ENCODE data around the gene LRFN4.

The LRFN4 gene

DNA sequence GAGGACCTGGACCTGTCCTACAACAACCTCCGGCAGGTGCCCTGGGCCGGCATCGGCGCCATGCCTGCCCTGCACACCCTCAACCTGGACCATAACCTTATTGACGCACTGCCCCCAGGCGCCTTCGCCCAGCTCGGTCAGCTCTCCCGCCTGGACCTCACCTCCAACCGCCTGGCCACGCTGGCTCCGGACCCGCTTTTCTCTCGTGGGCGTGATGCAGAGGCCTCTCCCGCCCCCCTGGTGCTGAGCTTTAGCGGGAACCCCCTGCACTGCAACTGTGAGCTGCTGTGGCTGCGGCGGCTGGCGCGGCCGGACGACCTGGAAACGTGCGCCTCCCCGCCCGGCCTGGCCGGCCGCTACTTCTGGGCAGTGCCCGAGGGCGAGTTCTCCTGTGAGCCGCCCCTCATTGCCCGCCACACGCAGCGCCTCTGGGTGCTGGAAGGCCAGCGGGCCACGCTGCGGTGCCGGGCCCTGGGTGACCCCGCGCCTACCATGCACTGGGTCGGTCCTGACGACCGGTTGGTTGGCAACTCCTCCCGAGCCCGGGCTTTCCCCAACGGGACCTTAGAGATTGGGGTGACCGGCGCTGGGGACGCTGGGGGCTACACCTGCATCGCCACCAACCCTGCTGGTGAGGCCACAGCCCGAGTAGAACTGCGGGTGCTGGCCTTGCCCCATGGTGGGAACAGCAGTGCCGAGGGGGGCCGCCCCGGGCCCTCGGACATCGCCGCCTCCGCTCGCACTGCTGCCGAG, 1.5 kb downstream of the LRFN4 start:
- DNase-seq (ENCODE audit: low spot score) = no peak

DNA sequence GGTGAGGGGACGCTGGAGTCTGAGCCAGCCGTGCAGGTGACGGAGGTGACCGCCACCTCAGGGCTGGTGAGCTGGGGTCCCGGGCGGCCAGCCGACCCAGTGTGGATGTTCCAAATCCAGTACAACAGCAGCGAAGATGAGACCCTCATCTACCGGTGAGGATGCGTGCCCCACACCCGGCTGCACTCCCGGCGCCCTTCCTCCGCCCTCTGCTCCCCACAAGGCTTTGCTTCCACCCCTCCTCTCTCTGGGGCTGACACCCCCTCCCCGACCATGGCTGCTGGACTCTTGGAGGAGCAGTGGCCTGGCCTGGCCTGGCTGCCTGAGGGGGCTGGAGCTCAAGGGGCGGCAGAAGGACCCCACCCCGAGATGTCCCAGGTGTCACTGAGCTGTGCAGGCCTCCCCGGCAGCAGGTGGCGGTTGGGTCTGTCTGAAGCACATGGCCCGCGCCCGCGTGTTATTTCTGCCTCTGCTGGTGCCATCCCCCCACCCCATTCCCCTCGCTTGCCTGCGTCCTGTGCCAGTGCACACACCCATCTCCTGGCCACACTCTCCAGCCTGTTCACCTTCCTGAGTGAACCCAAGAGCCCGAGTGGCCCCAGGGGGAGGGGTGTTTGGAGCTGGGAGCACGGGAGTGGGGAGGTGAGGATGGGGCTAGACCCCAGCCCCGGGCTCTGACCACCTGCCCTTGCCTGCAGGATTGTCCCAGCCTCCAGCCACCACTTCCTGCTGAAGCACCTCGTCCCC, 2.2 kb downstream of the LRFN4 start:
- no peak for DNase-seq (ENCODE audit: low spot score)

DNA sequence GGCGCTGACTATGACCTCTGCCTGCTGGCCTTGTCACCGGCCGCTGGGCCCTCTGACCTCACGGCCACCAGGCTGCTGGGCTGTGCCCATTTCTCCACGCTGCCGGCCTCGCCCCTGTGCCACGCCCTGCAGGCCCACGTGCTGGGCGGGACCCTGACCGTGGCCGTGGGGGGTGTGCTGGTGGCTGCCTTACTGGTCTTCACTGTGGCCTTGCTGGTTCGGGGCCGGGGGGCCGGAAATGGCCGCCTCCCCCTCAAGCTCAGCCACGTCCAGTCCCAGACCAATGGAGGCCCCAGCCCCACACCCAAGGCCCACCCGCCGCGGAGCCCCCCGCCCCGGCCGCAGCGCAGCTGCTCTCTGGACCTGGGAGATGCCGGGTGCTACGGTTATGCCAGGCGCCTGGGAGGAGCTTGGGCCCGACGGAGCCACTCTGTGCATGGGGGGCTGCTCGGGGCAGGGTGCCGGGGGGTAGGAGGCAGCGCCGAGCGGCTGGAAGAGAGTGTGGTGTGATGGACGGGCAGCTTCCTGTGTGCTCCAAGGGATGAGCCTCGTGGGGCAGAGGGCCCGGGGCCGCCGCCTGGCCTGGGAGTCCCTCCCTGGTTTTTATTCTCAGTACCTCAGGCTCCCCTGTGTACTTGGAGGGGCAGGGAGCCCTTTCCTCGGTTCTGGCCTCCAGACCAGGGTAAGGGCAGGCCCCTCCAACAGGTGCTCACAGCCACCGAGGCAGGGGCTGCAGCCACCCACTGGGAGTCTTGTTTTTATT, 3.0 kb downstream of the LRFN4 start:
- no peak for DNase-seq (ENCODE audit: low spot score)

DNA sequence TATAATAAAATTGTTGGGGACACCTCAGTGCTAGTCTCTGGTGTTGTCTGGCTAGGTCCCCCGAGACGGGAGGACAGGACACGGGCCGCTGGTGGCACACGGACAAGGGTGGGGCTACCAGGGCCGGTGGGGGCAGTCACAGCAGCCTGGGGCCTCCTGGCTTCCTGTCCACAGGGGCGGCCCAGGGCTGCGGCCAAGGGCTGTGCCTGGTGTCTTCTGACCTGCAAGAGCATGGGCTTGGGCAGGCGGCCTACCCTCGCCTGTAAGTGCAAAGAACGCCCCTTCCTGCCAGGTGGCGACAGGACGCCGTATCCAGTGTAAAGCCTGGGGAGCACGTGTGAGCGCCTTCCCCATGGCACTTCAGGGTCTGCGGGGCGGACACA, 3.6 kb downstream of the LRFN4 start:
- no peak for DNase-seq (ENCODE audit: low spot score)

DNA sequence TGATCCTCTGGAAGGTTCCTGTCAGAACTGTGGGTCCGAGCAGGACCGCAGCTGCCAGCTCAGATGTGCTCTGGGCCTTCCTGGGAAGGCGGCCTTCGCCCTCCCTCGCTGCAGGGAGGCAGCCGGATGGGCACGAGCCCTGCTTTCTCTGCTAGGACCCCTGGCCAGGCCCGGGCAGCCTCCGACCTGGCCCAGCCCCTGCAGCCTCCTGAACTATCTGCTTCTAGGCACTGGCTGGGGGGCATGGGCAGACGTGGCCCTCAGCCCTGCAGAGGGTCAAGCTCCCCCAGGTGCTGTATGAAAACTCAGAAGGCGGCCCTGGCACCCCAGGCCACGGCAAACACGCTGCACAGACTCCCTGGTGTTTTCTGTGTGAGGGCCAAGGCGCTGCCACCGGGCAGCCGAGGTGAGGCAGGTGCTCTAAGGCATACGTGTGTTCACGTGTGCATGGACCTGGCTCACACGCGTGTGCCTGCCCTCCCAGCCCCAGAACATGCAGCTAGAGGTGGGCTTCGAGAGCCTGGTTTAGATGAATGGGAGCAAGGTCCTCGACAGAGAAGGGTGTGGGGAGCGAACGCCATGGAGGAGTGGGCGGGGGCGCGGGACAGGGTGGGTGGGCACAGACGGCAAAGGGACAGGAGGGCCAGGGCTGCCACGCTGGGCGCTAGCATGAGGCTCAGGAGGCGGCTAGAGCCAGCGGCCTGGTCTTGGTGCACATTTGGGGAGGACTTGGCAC, 4.3 kb downstream of the LRFN4 start:
- no peak for DNase-seq (ENCODE audit: low spot score)

DNA sequence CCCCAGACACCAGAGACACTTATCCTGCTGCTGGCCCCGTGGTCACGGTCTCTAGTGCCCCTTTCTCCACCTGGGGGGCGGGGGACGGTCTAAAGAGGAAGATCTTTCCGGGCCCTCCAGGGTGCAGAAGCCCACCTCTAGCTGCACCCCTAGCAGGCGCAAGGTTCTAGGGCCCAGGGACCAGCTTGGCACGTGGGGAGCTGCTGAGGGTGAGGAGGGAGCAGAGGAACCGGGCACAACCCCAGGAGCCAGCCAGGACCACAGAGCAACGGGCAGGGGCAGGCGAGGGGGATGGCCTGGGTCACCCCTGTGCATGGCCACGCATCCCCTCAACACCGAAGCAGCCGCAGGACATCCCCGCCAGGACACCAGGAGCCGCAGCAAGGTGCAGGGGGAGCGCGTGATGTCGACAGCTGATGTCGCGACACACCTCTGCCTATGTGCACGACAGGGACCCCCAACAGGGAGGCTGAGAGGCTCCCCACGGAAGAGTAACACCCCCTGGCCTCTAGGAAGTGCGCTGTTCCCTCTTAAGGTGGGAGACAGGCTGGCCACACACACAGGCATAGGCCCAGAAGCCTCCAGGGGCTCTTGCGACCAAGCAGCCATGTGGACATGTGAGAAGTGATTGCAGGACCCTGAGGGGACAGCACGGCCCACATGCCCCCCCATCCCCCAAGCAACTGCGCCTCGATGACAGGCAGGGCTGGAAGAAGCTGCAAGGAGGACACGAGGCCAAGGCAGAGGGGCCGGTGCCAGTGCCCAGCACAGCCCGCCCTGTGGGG, 5.1 kb downstream of the LRFN4 start:
- no peak for DNase-seq (ENCODE audit: low spot score)

DNA sequence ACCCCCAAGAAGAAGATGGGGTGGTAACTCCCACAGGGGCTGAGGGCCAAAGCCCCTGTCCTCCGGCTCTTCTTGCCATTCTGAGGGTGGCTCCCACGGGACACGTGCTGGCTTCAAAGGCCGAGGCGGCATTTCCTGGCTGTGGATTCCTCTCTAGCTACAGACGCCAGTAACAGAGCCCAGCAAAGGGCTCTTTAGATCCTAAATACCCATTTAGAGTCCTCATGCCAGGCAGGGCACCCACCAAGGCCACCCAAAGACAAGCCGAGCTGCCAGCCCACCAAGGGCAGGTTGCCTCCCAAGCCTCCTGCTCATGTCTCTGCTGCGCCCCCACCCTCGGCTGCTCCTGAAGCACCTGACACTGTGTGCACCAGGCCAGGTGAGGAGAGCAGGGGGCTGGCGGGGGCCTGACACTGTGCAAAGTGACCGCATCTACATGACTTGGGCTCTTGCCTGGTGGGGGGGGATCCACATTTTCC, 5.7 kb downstream of the LRFN4 start:
- DNase-seq (ENCODE audit: low spot score) = no peak

DNA sequence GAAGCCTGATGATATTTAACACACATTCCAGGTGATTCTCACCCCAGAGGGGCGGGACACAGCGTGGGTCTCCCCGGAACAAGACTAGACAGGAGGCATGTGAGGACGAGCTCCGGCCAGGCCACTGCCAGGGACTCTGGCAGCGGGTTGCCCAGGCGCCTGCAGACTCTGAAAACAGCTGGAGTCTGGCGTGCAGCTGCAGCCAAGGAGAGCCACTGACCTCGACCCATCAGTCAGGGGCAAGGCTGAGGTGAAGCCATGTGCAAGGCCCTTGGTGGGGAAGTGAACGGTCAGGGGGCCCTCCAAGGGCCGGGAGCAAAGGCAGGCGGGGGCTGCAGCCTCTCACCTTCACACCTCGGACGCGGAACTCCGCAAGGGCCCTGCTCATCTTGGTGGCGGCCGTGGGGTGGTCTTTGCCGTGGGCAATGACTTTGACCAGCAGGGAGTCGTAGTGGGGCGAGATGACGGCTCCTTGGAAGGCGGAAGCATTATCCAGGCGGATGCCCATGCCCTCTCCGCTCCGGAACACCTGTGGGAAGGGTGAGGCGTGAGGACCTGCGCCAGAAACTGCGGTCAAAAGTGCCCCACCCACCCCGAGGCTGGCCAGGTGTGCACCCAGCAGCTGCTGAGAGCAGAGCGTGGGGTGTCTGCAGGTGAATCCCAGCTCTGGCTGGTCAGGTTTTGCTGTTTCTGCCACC, 6.7 kb downstream of the LRFN4 start:
- no peak for DNase-seq (ENCODE audit: low spot score)

DNA sequence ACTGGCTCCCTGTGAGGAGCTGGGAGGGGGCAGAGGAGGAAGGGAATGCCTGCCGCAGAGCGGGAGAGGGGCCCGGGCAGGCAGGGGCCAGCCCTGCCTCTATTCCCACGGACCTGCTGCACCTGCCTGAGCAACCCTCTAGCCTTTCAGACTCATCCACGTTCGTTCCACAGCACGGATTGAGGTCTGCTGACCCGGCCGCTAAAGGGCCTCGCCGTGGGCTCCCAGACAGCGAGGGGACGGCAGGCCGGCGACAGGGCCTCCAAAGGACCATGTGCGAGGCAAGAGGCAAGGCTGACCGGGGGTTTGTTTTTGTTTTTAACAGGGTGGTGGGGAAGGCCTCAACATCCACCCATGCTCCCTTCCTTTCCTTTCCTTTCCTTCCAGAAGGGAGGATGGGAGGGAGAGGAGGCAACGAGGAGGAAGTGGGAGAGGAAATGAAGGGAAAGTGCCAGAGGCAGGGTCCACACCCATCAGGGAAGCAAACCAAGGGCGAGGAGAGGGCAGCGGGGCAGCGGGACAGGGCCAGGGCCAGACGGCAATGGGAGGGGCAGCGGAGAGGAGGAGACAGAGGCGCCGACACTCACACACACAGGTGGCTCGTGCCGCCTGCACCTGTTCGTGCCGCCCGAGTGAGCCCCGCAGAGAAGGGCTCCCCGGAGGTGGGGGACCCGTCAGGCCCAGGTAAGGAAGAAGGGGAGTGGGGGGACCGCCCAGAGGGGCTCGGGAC, 7.5 kb downstream of the LRFN4 start:
- DNase-seq (ENCODE audit: low spot score) = no peak

DNA sequence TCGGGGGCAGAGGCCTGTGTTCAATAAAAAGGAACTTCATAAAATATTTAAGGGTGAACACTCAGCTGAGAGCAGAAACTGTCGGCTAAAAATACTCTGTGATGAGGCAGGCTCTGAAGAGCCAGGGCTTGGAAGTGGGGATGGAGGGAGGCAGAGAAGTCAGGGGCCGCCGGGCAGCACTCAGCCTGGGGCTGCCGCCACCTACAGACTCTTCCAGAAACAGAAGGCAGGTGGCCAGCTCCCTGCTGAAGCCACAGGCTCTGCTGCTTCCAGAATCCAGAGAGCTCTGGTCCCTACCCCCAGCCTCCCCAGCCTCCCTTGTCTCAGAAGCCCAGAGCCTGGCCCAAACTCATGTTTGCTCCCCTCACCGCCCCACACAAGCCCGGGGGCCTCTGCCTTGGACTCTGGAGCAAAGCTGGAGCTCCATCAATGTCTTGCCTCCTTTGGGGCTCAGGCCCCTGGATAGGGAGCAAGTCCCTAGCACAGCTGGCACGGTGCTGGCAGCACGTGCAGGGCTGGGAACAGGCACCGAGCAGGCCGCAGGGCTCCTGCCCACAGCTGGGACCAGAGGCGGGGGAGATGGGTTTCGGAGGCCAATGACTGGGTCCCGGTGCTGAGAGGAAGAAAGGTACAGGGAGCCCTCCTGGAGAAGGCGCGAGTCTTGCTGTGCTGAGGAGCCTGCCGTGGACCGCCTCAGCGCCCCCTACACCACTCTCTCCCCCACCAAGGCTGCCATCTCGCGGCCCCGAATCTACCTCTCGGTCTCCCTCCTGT, 8.2 kb downstream of the LRFN4 start:
- DNase-seq (ENCODE audit: low spot score) = no peak

DNA sequence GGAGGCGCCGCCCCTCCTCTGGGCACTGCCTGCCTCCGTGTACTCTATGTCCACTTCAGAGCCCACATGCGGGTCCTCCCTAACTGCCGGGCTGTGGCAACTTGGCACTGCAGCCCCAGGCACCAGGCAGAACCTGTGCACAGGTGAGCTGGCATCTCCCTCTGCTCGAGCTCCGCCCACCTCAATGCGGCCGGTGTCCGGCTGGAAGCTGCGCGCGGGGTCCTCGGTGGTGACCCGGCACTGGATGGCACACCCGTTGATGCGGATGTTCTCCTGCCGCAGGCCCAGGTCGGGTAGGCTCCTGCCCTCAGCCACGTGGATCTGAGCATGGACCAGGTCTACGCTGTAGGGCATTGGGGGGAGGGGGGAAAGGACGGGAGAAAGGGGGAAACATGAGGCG, 9.1 kb downstream of the LRFN4 start:
- no peak for DNase-seq (ENCODE audit: low spot score)

DNA sequence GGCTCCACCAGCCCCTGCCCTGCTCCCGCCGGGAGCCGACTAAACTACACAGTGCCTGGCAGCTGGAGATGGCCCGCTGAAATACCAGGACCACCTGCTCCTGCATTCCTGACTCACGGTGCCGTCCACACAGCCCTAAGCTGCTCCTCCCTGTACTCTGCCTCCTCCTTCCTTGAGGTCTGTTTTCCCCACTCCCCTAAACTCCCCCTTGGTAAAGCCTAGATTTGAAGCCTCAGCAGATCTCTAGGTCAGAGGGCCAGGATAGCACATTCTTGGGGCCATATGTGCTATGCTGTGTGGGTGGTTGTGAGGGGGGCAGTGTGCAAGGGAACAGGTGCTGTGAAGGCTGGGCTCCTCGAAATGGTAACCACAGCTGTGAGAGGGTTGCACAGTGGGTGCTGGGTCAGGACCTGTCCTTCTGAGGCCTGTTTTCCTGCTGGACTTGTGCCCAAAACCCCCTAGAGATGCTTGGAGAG, 9.7 kb downstream of the LRFN4 start:
- DNase-seq (ENCODE audit: low spot score) = no peak

DNA sequence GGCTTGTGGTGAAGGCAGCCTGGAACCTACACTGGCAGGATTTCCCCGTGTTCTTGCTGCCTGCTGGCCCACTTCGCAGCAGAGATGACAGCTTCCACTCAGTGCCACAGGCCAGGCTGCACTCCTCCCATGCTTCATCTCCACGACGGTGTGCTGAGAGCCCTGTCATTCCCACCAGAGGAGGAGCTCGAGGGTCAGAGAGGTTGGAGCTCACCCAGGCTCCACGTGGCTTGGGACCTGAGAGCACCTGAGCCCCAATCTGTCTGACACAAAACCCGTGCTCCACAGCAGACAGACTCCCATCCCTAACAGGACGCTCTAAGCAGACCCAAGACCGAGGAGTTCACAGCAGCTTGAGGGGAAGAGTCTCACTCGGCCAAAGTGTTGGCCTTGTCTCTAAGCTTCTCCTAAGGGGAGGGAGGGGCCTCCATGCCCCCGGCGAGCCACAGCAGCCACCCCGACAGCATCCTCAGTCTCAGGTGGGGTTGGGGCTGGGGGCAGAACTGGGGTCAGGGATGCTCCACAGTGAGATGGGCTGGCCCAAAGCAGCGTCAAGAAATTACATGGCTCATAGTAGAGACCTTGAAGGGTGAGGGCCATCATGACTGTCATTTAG, 10.7 kb downstream of the LRFN4 start:
- DNase-seq (ENCODE audit: low spot score) = no peak

DNA sequence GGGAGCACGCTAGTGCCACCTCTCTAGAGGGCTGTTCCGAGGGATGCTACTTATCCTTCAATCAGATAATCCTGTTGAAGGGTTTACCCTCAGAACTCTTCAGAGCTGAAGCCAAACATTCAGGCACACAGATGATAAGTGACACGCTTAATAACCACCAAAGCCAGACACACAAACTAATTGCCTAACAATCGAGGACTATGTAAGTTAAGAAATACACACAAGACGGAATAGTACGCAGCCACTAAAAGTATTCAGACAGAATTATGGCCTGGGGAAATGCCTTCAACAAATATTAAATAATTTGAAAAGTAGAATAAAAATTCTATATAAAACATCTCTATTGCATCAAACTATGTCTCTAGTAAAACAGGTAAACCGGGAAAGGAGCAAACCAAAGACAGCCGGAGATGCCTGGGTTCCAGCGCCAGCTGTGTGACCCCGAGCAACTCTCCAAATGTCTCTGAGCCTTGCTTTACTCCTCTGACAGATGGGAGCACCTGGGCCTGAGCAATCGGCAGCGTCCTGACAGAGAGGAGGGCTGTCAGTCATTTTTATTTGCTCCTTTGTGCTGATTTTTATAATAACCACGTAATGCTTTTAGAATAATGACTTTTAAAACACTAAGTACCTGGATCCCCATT, 11.3 kb downstream of the LRFN4 start:
- DNase-seq (ENCODE audit: low spot score) = no peak

DNA sequence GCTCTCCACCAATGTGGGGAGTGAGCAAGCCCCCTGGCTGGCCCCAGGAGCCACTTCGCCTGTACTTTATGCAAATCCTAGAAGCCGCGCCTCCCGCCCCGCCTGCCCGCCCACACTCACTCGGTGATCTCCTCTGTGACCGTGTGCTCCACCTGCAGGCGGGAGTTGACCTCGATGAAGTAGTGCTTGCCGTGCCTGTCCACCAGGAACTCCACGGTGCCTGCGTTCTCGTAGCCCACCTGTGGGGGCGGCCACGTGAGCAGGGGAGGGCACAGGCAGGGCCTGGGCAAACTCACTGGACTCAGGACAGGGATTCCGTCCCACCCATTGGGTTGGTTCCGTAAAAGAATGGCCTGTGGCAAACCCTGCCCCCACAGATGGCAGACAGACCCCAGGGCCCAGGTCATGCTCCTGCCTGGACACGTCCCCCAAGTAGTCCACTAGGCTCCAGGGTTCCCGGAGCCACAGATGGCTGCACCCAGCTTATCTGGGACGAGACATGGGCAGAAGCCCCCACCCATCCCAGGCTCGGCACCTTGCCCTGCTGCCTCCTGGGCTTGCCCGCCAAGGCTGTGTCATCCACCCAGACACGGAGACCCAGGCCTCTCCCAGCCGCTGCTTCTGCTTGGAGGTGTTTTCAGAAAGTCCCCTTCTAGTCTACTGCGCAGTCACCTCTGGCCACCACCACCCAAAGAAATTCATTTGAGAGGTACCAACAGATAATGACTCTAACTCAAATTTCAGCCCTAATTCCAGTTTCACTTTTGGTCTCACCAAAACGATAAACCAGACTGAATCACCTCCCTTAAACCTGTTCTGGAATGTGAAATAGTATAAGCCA, 12.1 kb downstream of the LRFN4 start:
- DNase-seq (ENCODE audit: low spot score) = no peak

DNA sequence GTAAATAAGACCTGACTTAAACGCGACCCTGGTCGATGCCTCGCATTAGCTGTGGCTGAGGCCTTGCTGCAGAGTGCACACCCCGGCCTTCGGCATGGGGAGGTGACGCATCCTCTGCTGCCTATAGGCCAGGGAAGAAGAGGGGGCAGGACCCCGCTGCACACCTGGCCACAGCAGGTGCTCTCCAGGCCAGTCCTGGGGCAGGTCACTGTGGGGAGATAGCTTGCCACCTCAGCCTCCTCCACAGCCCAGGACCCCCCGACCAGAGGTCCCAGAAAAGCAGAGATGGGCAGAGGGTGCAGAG, 12.7 kb downstream of the LRFN4 start:
- no peak for DNase-seq (ENCODE audit: low spot score)

DNA sequence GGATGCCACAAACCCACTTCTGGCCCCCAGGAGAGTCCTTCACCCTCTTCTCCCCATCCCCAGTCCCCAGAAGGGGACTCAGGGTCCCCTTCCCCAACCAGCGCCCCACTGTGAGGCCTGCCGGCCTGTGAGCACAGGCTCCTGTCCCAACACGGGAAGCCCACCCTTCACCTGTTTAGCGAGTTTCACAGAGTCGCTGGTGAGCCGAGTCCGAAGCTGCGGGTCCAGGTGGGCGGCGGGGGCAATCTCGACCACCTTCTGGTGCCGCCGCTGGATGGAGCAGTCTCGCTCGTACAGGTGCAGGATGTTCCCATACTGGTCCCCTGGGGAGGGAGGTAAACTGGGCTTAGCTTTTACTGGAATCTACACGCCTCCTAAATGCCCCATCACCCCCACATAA, 13.3 kb downstream of the LRFN4 start:
- no peak for DNase-seq (ENCODE audit: low spot score)

Measured in pons (tissue), 1 donor.